GM21737 (cell line): ENCODE data around the gene PELO.

ENCODE experiments used
- ATAC-seq: cut with Tn5 transposase; IDR thresholded peaks from one replicate; pipeline ENCODE4 v1.9.1; 2021; ENCODE audit warnings: mild to moderate bottlenecking, moderate library complexity; ENCODE audit not compliant: unreplicated experiment

Gene PELO

GRCh38 chr5:52771343-52772039 lies 16.2 kb upstream of the PELO start:
- ATAC-seq, result peak; percentile 98

- no peak for ATAC-seq
These were observed 15.0 kb upstream of the PELO start for GRCh38 chr5:52772668-52773067.

GRCh38 chr5:52773342-52773741 lies 14.4 kb upstream of the PELO start:
- no peak for ATAC-seq

GRCh38 chr5:52774005-52774410 lies 13.7 kb upstream of the PELO start:
- no peak for ATAC-seq

- no peak for ATAC-seq
These were observed 11.6 kb upstream of the PELO start for GRCh38 chr5:52776116-52776515.

GRCh38 chr5:52777186-52777585 lies 10.5 kb upstream of the PELO start:
- ATAC-seq, result no peak

- no peak for ATAC-seq
These were observed 8.9 kb upstream of the PELO start for GRCh38 chr5:52778781-52779180.

GRCh38 chr5:52779213-52779612 lies 8.5 kb upstream of the PELO start:
- no peak for ATAC-seq

GRCh38 chr5:52783226-52783959 lies 4.3 kb upstream of the PELO start:
- no peak for ATAC-seq

GRCh38 chr5:52784737-52785136 lies 3.0 kb upstream of the PELO start:
- no peak for ATAC-seq

- no peak for ATAC-seq
These were observed 1.3 kb upstream of the PELO start for GRCh38 chr5:52786391-52786790.

GRCh38 chr5:52786949-52787599 lies 642 bp upstream of the PELO start:
- ATAC-seq, result no peak

- ATAC-seq, result no peak
These were observed 747 bp downstream of the PELO start for GRCh38 chr5:52788505-52788821.

- ATAC-seq, result no peak
These were observed 1.7 kb downstream of the PELO start for GRCh38 chr5:52789378-52789777.

- ATAC-seq, result no peak
These were observed 2.1 kb downstream of the PELO start for GRCh38 chr5:52789851-52790250.

GRCh38 chr5:52791366-52791765 lies 3.6 kb downstream of the PELO start:
- no peak for ATAC-seq

- ATAC-seq, result no peak
These were observed 6.8 kb downstream of the PELO start for GRCh38 chr5:52794519-52794918.

GRCh38 chr5:52796031-52796430 lies 8.3 kb downstream of the PELO start:
- no peak for ATAC-seq

GRCh38 chr5:52796516-52797103 lies 8.9 kb downstream of the PELO start:
- ATAC-seq, result no peak

GRCh38 chr5:52798938-52799337 lies 11.2 kb downstream of the PELO start:
- ATAC-seq, result no peak

- peak; percentile 21 for ATAC-seq
These were observed 11.8 kb downstream of the PELO start for GRCh38 chr5:52799358-52799982.
